ENCODE data around the gene ADAM19. TPM values are rescaled to one million over a fixed set of nuclear protein-coding genes. Genes with fewer than 3 reads are reported as not detected.

Gene ADAM19
- total RNA-seq, 1 donor from 2014 or later: 64.5 TPM

GRCh38 chr5:157460921-157461792 is 114.4 kb downstream of the ADAM19 start:
- DNase-seq (ENCODE audit: extremely low spot score, unreplicated experiment): no peak
- H3K36me3 Mint-ChIP-seq (ENCODE audit: unreplicated experiment): no peaks in the 10 kb centered on the region
- peaks cover 32% of the 10 kb centered on the region for H3K4me1 Mint-ChIP-seq (ENCODE audit: unreplicated experiment)
- H3K9me3 Mint-ChIP-seq (ENCODE audit: unreplicated experiment): no peaks in the 10 kb centered on the region
- TF ChIP-seq, protein P1, sequence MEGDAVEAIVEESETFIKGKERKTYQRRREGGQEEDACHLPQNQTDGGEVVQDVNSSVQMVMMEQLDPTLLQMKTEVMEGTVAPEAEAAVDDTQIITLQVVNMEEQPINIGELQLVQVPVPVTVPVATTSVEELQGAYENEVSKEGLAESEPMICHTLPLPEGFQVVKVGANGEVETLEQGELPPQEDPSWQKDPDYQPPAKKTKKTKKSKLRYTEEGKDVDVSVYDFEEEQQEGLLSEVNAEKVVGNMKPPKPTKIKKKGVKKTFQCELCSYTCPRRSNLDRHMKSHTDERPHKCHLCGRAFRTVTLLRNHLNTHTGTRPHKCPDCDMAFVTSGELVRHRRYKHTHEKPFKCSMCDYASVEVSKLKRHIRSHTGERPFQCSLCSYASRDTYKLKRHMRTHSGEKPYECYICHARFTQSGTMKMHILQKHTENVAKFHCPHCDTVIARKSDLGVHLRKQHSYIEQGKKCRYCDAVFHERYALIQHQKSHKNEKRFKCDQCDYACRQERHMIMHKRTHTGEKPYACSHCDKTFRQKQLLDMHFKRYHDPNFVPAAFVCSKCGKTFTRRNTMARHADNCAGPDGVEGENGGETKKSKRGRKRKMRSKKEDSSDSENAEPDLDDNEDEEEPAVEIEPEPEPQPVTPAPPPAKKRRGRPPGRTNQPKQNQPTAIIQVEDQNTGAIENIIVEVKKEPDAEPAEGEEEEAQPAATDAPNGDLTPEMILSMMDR (IDR thresholded peaks at IDR 0.05): no peak
- peak overlapping the region; percentile 69 for H3K4me3 Mint-ChIP-seq (ENCODE audit: unreplicated experiment)
- no peak overlapping the region for H3K27ac Mint-ChIP-seq (ENCODE audit: unreplicated experiment)
- H3K27me3 Mint-ChIP-seq (ENCODE audit: unreplicated experiment): no peaks in the 10 kb centered on the region

DNA sequence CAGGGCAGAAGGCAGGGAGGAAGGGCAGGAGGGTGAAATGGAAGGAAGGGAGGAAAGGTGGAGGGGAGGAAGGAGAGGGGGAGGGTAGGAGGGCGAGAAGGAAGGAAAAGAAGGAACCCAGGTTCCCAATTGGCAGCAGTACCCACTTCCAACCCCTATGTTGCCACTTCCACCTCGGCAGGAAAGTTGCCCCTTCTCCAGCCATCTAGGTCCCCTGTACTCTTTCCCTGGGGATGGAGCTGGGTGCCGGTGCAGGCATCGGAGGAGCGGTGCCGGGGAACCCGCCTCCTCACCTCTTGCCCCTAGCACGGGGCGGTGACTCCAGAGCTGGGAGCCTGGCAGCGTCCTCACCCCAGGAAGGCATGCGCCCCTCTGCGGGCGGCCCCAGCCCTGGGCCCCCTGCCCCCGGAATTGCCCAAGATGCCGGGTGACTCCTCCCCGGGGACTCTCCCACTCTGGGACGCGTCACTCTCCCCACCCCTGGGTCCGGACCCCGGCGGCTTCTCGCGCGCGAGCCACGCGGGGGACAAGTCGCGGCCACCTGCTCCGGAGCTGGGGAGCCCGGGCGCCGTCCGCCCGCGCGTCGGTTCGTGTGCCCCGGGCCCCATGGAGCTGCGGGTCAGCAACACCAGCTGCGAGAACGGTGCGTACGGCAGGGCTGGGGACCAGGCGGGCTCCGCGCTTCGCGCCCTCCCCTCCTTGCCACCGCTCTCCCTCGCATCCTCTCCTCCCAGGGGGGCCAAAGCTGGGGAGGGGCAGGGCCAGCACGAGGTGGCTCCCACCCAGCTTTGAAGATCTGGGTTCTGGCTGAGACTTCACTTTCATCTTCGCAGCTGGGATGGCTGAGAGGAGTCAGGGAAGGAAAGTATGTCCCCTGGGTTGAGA is 115.6 kb downstream of the ADAM19 start, which contains the start of gene NIPAL4:
TSS of gene NIPAL4 (plus strand) at position 499 of the 885 bp plus-strand sequence. CDS start at position 607, 108 bp downstream.
- H3K27ac Mint-ChIP-seq (ENCODE audit: unreplicated experiment): peak within 1 kb of the TSS; percentile 33
- no peaks in the 10 kb centered on the region for H3K27me3 Mint-ChIP-seq (ENCODE audit: unreplicated experiment)
- H3K4me1 Mint-ChIP-seq (ENCODE audit: unreplicated experiment): peaks cover 30% of the 10 kb centered on the region
- TF ChIP-seq, protein P1 (IDR thresholded peaks at IDR 0.05): no peak
- no peaks in the 10 kb centered on the region for H3K9me3 Mint-ChIP-seq (ENCODE audit: unreplicated experiment)
- no peak for DNase-seq (ENCODE audit: extremely low spot score, unreplicated experiment)
- H3K36me3 Mint-ChIP-seq (ENCODE audit: unreplicated experiment): no peaks in the 10 kb centered on the region
- H3K4me3 Mint-ChIP-seq (ENCODE audit: unreplicated experiment): peak within 1 kb of the TSS; percentile 69

DNA sequence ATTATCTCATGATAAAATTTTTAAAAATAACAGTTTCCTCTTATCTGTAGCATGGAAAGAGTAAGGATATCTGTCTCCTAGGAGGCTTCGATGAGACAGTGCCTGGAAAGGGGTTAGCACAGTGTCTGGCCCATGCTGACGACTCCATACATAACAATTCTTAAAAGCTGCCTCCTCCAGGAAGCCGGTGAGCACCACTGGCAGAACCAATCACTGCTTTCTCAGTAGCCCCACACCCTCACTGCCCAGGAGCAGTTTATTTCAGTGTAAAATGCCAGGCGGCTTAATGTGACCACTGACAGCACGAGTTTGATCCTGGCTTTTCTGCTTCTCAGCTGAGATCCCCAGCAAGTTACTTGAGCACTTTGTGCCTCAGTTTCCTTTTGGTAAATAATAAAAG is 116.7 kb downstream of the ADAM19 start:
- no peaks in the 10 kb centered on the region for H3K27me3 Mint-ChIP-seq (ENCODE audit: unreplicated experiment)
- H3K4me1 Mint-ChIP-seq (ENCODE audit: unreplicated experiment): peaks cover 19% of the 10 kb centered on the region
- no peaks in the 10 kb centered on the region for H3K36me3 Mint-ChIP-seq (ENCODE audit: unreplicated experiment)
- no peak overlapping the region for H3K4me3 Mint-ChIP-seq (ENCODE audit: unreplicated experiment)
- no peak for DNase-seq (ENCODE audit: extremely low spot score, unreplicated experiment)
- no peaks in the 10 kb centered on the region for H3K9me3 Mint-ChIP-seq (ENCODE audit: unreplicated experiment)
- H3K27ac Mint-ChIP-seq (ENCODE audit: unreplicated experiment): no peak overlapping the region
- TF ChIP-seq, protein P1 (IDR thresholded peaks at IDR 0.05): no peak

GRCh38 chr5:157457391-157457790 is 118.2 kb downstream of the ADAM19 start:
- Mint-ChIP-seq H3K4me3 (ENCODE audit: unreplicated experiment) (no peak overlapping the region), H3K36me3 (ENCODE audit: unreplicated experiment) (no peaks in the 10 kb centered on the region), H3K4me1 (ENCODE audit: unreplicated experiment) (peaks cover 15% of the 10 kb centered on the region), H3K27ac (ENCODE audit: unreplicated experiment) (no peak overlapping the region), H3K9me3 (ENCODE audit: unreplicated experiment) (no peaks in the 10 kb centered on the region), H3K27me3 (ENCODE audit: unreplicated experiment) (no peaks in the 10 kb centered on the region)
- DNase-seq (ENCODE audit: extremely low spot score, unreplicated experiment): peak; percentile 3
- TF ChIP-seq, protein P1 (IDR thresholded peaks at IDR 0.05): no peak

All from osteocyte (in vitro differentiated cells).